PC-3 (cell line): Measurements from ENCODE around the gene GBA3. TPM values are rescaled to one million over a fixed set of nuclear protein-coding genes. Genes with fewer than 3 reads are reported as not detected.

Experiments
- ATAC-seq: fragments of 200-7000 bp; cut with Tn5 transposase; 2 replicates; pipeline ENCODE4 v1.9.1; 2020; ENCODE audit warnings: mild to moderate bottlenecking, moderate library complexity
- BruUV-seq: library from RNA; stranded (reverse); fragments of 400-500 nt; replicated peaks from 2 replicates; lab custom pipeline; 2021; lab: Mats Ljungman, UMichigan
- CTCF ChIA-PET: fragments of 300-600 bp; sonication (Branson Sonifier 250); formaldehyde crosslinking; loops from one replicate; lab custom pipeline; 2022; ENCODE audit warnings: antibody characterized with exemption; lab: Charles Lee
- POLR2A ChIA-PET: fragments of 300-600 bp; sonication (Branson Sonifier 250); formaldehyde crosslinking; loops from one replicate; lab custom pipeline; 2022; ENCODE audit warnings: antibody characterized with exemption; ENCODE audit not compliant: unreplicated experiment; lab: Charles Lee
- DNase-seq: peaks from one replicate; pipeline ENCODE4 v3.0.0-alpha.2; 2015
- H2AFZ ChIP-seq: fragments of 300-600 bp; sonication (generic); 2 replicates; pipeline ENCODE4 v1.6.0; 2016; ENCODE audit warnings: antibody characterized with exemption, low read length
- H3F3A ChIP-seq: fragments of 300-600 bp; sonication (generic); one replicate; pipeline ENCODE4 v1.6.0; 2017; ENCODE audit warnings: antibody characterized with exemption, low read length, control low read depth, mild to moderate bottlenecking; ENCODE audit not compliant: unreplicated experiment
- H3K27ac ChIP-seq: fragments of 300-600 bp; sonication (generic); 2 replicates; pipeline ENCODE4 v1.5.1; 2016; ENCODE audit warnings: mild to moderate bottlenecking, low read length
- H3K27me3 ChIP-seq: fragments of 300-600 bp; sonication (generic); 2 replicates; pipeline ENCODE4 v1.6.1; 2016; ENCODE audit warnings: low read length, mixed read lengths
- H3K36me3 ChIP-seq: fragments of 300-600 bp; sonication (generic); 2 replicates; pipeline ENCODE4 v1.6.1; 2016; ENCODE audit warnings: low read depth, mixed run types, low read length, mixed read lengths
- H3K4me1 ChIP-seq: fragments of 300-600 bp; sonication (generic); 2 replicates; pipeline ENCODE4 v1.5.1; 2016; ENCODE audit warnings: low read length; ENCODE audit not compliant: insufficient read depth
- H3K4me2 ChIP-seq: fragments of 300-600 bp; sonication (generic); 2 replicates; pipeline ENCODE4 v1.6.0; 2016; ENCODE audit warnings: low read length
- H3K4me3 ChIP-seq: fragments of 300-600 bp; sonication (generic); 2 replicates; pipeline ENCODE4 v1.5.1; 2016; ENCODE audit warnings: mild to moderate bottlenecking, low read length, mixed read lengths
- H3K79me2 ChIP-seq: fragments of 300-600 bp; sonication (generic); 2 replicates; pipeline ENCODE4 v1.6.1; 2017; ENCODE audit warnings: low read length, mixed read lengths
- H3K9ac ChIP-seq: fragments of 300-600 bp; sonication (generic); 2 replicates; pipeline ENCODE4 v1.6.0; 2016; ENCODE audit warnings: mild to moderate bottlenecking, low read length
- H3K9me2 ChIP-seq: fragments of 300-600 bp; sonication (generic); replicated peaks from 2 replicates; pipeline ENCODE4 v1.6.1; 2016; ENCODE audit warnings: mixed run types, low read length, mixed read lengths
- H3K9me3 ChIP-seq: fragments of 300-600 bp; sonication (generic); 2 replicates; pipeline ENCODE4 v1.6.1; 2016; ENCODE audit warnings: low read length, mixed read lengths
- H4K20me1 ChIP-seq: fragments of 300-600 bp; sonication (generic); 2 replicates; pipeline ENCODE4 v1.6.1; 2016; ENCODE audit warnings: low read length, mixed read lengths
- EZH2 ChIP-seq: fragments of 300-600 bp; sonication (generic); IDR thresholded peaks from one replicate; pipeline ENCODE4 v1.6.1; 2017; ENCODE audit warnings: antibody characterized with exemption, mild to moderate bottlenecking, low read length; ENCODE audit not compliant: unreplicated experiment
- EZH2phosphoT487 ChIP-seq: fragments of 300-600 bp; sonication (generic); IDR thresholded peaks from 2 replicates; pipeline ENCODE4 v1.6.1; 2018; ENCODE audit warnings: mild to moderate bottlenecking, antibody characterized with exemption, low read length, borderline replicate concordance
- intact Hi-C: fragments of 100-400 bp; cut with micrococcal nuclease; formaldehyde crosslinking; loops from 2 replicates; pipeline ENCODE4 v1.9.0; 2023
- total RNA-seq: library from RNA; depleted of rRNA; stranded (reverse); fragments of >200 nt; gene quantifications from 2 replicates; pipeline ENCODE4 v1.2.3, GENCODE V29; 2014
- TF ChIP-seq, protein P1 (sequence below): fragments of 300-600 bp; sonication (generic); conservative IDR thresholded peaks from 2 replicates; pipeline ENCODE4 v1.5.1; 2017; ENCODE audit warnings: antibody characterized with exemption, low read depth, mild to moderate bottlenecking, low read length

The GBA3 gene
- total RNA-seq, 1 experiment from 2014 or later = not detected

DNA sequence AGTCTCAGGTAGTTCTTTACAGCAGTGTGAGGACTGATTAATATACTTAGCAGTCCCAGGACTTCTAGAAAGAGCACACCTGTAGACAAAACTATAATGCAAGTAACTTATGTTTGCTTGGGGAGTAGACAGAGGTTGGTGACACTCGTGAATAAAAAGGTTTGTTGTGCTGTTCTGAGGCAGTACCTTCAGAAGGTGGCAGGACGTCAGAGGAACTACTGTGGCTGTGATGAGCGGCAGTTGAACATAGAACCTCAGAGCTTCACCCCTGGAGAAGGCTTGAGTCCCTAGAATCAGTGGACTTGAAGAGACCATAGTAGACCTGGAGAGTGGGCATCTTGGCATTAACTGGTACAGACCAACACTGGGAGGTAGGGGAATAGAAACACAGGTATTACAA, 3.3 kb upstream of the GBA3 start:
- H3K4me3 ChIP-seq = no peak overlapping the region
- H3K79me2 ChIP-seq = no peaks in the 10 kb centered on the region
- BruUV-seq = no TSS peak
- no peak overlapping the region for H3K27ac ChIP-seq
- no peak overlapping the region for H2AFZ ChIP-seq
- H3K9ac ChIP-seq = no peak overlapping the region
- POLR2A ChIA-PET = no interaction called here
- no peak for ATAC-seq
- intact Hi-C loops = no loop called here
- no peak for DNase-seq
- no peak overlapping the region for H3K4me2 ChIP-seq
- CTCF ChIA-PET = no interaction called here
- no peaks in the 10 kb centered on the region for H3K9me3 ChIP-seq
- TF ChIP-seq EZH2phosphoT487 (no peak), EZH2 (no peak)
- TF ChIP-seq, protein P1, sequence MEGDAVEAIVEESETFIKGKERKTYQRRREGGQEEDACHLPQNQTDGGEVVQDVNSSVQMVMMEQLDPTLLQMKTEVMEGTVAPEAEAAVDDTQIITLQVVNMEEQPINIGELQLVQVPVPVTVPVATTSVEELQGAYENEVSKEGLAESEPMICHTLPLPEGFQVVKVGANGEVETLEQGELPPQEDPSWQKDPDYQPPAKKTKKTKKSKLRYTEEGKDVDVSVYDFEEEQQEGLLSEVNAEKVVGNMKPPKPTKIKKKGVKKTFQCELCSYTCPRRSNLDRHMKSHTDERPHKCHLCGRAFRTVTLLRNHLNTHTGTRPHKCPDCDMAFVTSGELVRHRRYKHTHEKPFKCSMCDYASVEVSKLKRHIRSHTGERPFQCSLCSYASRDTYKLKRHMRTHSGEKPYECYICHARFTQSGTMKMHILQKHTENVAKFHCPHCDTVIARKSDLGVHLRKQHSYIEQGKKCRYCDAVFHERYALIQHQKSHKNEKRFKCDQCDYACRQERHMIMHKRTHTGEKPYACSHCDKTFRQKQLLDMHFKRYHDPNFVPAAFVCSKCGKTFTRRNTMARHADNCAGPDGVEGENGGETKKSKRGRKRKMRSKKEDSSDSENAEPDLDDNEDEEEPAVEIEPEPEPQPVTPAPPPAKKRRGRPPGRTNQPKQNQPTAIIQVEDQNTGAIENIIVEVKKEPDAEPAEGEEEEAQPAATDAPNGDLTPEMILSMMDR = no peak
- H3K9me2 ChIP-seq = no peaks in the 10 kb centered on the region
- H3K27me3 ChIP-seq = peaks cover 43% of the 10 kb centered on the region
- no peaks in the 10 kb centered on the region for H3K36me3 ChIP-seq
- no peaks in the 10 kb centered on the region for H4K20me1 ChIP-seq
- H3F3A ChIP-seq = no peaks in the 10 kb centered on the region
- no peaks in the 10 kb centered on the region for H3K4me1 ChIP-seq

- CTCF ChIA-PET = no interaction called here
- Histone ChIP-seq H3K27me3 (peaks cover 48% of the 10 kb centered on the region), H3K4me2 (no peak overlapping the region), H3K4me1 (no peaks in the 10 kb centered on the region), H3K79me2 (no peaks in the 10 kb centered on the region), H3K9me2 (no peaks in the 10 kb centered on the region), H3K27ac (no peak overlapping the region), H3F3A (no peaks in the 10 kb centered on the region), H2AFZ (no peak overlapping the region), H4K20me1 (no peaks in the 10 kb centered on the region), H3K9me3 (no peaks in the 10 kb centered on the region), H3K9ac (no peak overlapping the region), H3K4me3 (no peak overlapping the region), H3K36me3 (no peaks in the 10 kb centered on the region)
- no TSS peak for BruUV-seq
- intact Hi-C loops = no loop called here
- TF ChIP-seq EZH2phosphoT487 (no peak), EZH2 (no peak)
- TF ChIP-seq, protein P1 = no peak
- POLR2A ChIA-PET = no interaction called here
- ATAC-seq = no peak
- DNase-seq = no peak
Observed at GRCh38 chr4:22695029-22695428, 2.3 kb downstream of the GBA3 start.

DNA sequence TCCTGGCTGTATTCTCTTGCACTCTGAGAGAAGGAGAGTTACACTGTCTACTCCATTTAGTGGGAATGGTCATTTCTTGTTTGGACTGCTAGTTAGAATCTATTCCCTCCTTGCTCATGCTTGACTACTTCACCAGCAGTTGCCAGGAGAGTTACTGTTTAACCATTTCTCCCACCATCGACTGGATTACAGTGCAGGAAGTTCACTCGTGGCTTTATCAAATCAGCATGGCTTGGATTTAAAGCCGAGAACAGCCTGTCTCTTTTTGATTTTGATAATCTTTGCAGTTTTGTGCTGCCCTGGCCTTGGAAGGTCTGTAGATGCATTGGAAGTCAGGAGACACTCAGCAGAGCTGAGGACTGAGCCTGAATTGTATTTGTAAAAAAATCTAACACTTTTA, 3.2 kb downstream of the GBA3 start:
- DNase-seq (no peak), ATAC-seq (no peak)
- Histone ChIP-seq H3K4me1 (no peaks in the 10 kb centered on the region), H3K9me3 (no peaks in the 10 kb centered on the region), H3K79me2 (no peaks in the 10 kb centered on the region), H3F3A (no peaks in the 10 kb centered on the region), H3K36me3 (no peaks in the 10 kb centered on the region), H3K9me2 (no peaks in the 10 kb centered on the region), H3K9ac (no peak overlapping the region), H4K20me1 (no peaks in the 10 kb centered on the region), H3K27me3 (peaks cover 48% of the 10 kb centered on the region), H3K27ac (no peak overlapping the region), H3K4me3 (no peak overlapping the region), H2AFZ (no peak overlapping the region), H3K4me2 (no peak overlapping the region)
- POLR2A ChIA-PET = no interaction called here
- no TSS peak for BruUV-seq
- intact Hi-C loops = no loop called here
- TF ChIP-seq EZH2phosphoT487 (no peak), EZH2 (no peak)
- TF ChIP-seq, protein P1 = no peak
- CTCF ChIA-PET = no interaction called here
